GM23338 (cell line): Measurements from ENCODE around the gene EDN1.

Source experiments
- CREB1 ChIP-seq: fragments of 250-450 bp; sonication (Bioruptor Pico); IDR thresholded peaks from 2 replicates; pipeline ENCODE4 v1.5.0; 2020; ENCODE audit warnings: low read depth, mild to moderate bottlenecking, moderate library complexity
- EZH2 ChIP-seq: fragments of 200-600 bp; sonication (generic); IDR thresholded peaks from one replicate; pipeline ENCODE4 v1.8.0; 2017; ENCODE audit warnings: antibody characterized with exemption, mild to moderate bottlenecking, low read depth; ENCODE audit not compliant: unreplicated experiment
- EZH2phosphoT487 ChIP-seq: fragments of 200-600 bp; sonication (generic); IDR thresholded peaks from one replicate; pipeline ENCODE4 v1.8.1; 2018; ENCODE audit warnings: antibody characterized with exemption; ENCODE audit not compliant: unreplicated experiment
- JUNB ChIP-seq: IDR thresholded peaks from one replicate; pipeline ENCODE4 v1.6.1; 2016; ENCODE audit warnings: antibody characterized with exemption; ENCODE audit not compliant: unreplicated experiment
- POLR2AphosphoS5 ChIP-seq: IDR thresholded peaks from 2 replicates; pipeline ENCODE4 v1.6.1; 2016; ENCODE audit warnings: antibody characterized with exemption, low read depth
- ZNF114 ChIP-seq: fragments of 250-450 bp; sonication (Bioruptor Pico); IDR thresholded peaks from 2 replicates; pipeline ENCODE4 v1.5.0; 2020; ENCODE audit warnings: mild to moderate bottlenecking, moderate library complexity
- ZNF331 ChIP-seq: fragments of 250-450 bp; sonication (Bioruptor Pico); IDR thresholded peaks from 2 replicates; pipeline ENCODE4 v1.5.0; 2020; ENCODE audit warnings: low read depth, mild to moderate bottlenecking, moderate library complexity
- ZNF462 ChIP-seq: fragments of 250-450 bp; sonication (Bioruptor Pico); IDR thresholded peaks from 2 replicates; pipeline ENCODE4 v1.5.0; 2020; ENCODE audit warnings: mild to moderate bottlenecking, moderate library complexity
- TF ChIP-seq, protein P1 (sequence below), 2 experiments: fragments of 200-600 bp in 1 of 2; sonication (generic) in 1 of 2; conservative IDR thresholded peaks; 2 replicates each; pipeline versions ENCODE4 v1.5.1 to v1.6.1; 2016 to 2017; ENCODE audit warnings: antibody characterized with exemption in 2 of 2, low read depth in 2 of 2, mild to moderate bottlenecking in 2 of 2, moderate library complexity in 1 of 2
- TF ChIP-seq, protein P2 (sequence below): IDR thresholded peaks from 2 replicates; pipeline ENCODE4 v1.6.1; 2016; ENCODE audit warnings: antibody characterized with exemption
- TF ChIP-seq, protein P3 (sequence below): IDR thresholded peaks from one replicate; pipeline ENCODE4 v1.6.1; 2018; ENCODE audit warnings: antibody characterized with exemption; ENCODE audit not compliant: unreplicated experiment

DNA sequence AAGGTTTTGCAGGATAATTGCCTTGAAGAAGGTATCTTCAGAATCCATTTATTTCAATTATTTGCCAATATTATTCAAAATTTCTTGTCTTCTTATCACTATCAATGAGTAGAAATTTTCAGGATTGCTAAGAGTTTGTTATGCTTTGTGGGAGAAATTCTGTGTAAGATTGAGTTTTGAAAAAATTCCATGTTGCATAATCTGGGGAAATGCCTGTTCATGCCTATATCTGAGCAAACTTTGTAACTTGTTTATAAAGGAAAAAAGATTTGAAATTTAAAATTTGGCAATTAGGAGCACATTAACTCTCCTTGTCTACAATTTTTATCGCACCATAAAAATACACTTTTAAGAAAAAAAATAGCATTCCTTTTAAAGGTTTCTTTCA lies 39.8 kb upstream of the EDN1 start:
- TF ChIP-seq, protein P1, sequence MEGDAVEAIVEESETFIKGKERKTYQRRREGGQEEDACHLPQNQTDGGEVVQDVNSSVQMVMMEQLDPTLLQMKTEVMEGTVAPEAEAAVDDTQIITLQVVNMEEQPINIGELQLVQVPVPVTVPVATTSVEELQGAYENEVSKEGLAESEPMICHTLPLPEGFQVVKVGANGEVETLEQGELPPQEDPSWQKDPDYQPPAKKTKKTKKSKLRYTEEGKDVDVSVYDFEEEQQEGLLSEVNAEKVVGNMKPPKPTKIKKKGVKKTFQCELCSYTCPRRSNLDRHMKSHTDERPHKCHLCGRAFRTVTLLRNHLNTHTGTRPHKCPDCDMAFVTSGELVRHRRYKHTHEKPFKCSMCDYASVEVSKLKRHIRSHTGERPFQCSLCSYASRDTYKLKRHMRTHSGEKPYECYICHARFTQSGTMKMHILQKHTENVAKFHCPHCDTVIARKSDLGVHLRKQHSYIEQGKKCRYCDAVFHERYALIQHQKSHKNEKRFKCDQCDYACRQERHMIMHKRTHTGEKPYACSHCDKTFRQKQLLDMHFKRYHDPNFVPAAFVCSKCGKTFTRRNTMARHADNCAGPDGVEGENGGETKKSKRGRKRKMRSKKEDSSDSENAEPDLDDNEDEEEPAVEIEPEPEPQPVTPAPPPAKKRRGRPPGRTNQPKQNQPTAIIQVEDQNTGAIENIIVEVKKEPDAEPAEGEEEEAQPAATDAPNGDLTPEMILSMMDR (conservative IDR thresholded peaks at IDR 0.05; ENCODE audit: low read depth in 2 of 2): no peak
- TF ChIP-seq EZH2 (no peak), ZNF114 (no peak), POLR2AphosphoS5 (no peak), CREB1 (CRISPR knock-in tag) (no peak), EZH2phosphoT487 (no peak), JUNB (no peak), ZNF462 (CRISPR knock-in tag) (no peak), ZNF331 (CRISPR knock-in tag) (no peak)
- TF ChIP-seq, protein P2, sequence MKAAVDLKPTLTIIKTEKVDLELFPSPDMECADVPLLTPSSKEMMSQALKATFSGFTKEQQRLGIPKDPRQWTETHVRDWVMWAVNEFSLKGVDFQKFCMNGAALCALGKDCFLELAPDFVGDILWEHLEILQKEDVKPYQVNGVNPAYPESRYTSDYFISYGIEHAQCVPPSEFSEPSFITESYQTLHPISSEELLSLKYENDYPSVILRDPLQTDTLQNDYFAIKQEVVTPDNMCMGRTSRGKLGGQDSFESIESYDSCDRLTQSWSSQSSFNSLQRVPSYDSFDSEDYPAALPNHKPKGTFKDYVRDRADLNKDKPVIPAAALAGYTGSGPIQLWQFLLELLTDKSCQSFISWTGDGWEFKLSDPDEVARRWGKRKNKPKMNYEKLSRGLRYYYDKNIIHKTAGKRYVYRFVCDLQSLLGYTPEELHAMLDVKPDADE: no peak
- TF ChIP-seq, protein P3, sequence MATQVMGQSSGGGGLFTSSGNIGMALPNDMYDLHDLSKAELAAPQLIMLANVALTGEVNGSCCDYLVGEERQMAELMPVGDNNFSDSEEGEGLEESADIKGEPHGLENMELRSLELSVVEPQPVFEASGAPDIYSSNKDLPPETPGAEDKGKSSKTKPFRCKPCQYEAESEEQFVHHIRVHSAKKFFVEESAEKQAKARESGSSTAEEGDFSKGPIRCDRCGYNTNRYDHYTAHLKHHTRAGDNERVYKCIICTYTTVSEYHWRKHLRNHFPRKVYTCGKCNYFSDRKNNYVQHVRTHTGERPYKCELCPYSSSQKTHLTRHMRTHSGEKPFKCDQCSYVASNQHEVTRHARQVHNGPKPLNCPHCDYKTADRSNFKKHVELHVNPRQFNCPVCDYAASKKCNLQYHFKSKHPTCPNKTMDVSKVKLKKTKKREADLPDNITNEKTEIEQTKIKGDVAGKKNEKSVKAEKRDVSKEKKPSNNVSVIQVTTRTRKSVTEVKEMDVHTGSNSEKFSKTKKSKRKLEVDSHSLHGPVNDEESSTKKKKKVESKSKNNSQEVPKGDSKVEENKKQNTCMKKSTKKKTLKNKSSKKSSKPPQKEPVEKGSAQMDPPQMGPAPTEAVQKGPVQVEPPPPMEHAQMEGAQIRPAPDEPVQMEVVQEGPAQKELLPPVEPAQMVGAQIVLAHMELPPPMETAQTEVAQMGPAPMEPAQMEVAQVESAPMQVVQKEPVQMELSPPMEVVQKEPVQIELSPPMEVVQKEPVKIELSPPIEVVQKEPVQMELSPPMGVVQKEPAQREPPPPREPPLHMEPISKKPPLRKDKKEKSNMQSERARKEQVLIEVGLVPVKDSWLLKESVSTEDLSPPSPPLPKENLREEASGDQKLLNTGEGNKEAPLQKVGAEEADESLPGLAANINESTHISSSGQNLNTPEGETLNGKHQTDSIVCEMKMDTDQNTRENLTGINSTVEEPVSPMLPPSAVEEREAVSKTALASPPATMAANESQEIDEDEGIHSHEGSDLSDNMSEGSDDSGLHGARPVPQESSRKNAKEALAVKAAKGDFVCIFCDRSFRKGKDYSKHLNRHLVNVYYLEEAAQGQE: no peak
